Measurements from ENCODE around the gene OR1F1. TPM values are rescaled to one million over a fixed set of nuclear protein-coding genes. Genes with fewer than 3 reads are reported as not detected.

Gene OR1F1
- total RNA-seq, 4 donors from 2014 or later = not detected

DNA sequence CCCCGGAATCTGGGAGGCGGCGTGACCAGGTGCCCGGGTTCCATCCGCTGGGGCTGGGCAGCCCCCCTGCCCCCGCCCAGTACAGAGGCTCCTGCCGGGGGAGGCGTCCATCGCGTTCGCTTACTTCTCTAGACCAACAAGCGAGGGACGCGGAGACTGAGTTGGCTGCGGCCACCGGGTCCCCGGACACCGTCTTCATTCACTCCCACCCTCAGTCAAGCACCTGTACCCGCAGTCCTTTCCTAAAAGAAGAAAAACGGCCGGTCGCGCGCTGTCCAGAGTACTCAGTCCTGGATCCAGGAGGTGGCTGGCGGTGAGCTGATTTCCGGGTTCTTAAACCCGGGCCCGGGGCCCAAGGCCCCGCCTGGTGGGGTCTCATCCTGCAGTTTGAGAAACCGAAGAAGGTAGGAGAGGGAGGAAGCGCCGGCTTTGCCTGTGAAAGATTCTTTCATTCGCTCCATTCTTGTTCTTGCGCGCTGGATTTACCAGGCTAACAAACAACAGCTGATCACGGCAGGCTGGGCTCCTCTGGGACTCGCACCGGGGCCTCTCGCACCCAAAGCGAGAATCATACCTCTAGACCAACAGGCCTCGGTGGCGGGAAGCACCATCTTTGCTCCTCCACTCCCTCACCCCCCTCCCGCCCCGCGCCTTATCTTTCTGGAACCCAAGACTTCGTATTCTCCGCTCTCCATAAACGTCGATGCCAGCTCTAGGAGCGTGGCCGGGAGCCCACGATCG lies 17.4 kb upstream of the OR1F1 start:
- H3K4me1 ChIP-seq = peaks cover 39% of the 10 kb centered on the region
- H3K9me3 ChIP-seq = no peaks in the 10 kb centered on the region
- H3K4me3 ChIP-seq = peak overlapping the region; percentile 17
- H3K36me3 ChIP-seq = no peaks in the 10 kb centered on the region
- no peak for TF ChIP-seq POLR2AphosphoS5 (IDR thresholded peaks at IDR 0.05)
- TF ChIP-seq CTCF (IDR thresholded peaks at IDR 0.05) = no peak
- TF ChIP-seq EP300 (IDR thresholded peaks at IDR 0.05) = no peak
- no peak for TF ChIP-seq POLR2A (IDR thresholded peaks at IDR 0.05)
- peaks cover 77% of the 10 kb centered on the region for H3K27me3 ChIP-seq
- DNase-seq (ENCODE audit: low spot score in 2 of 2) = no peak
- H3K27ac ChIP-seq = no peak overlapping the region
- 2% methylated on average over 40 of the region's 53 CpGs for WGBS

DNA sequence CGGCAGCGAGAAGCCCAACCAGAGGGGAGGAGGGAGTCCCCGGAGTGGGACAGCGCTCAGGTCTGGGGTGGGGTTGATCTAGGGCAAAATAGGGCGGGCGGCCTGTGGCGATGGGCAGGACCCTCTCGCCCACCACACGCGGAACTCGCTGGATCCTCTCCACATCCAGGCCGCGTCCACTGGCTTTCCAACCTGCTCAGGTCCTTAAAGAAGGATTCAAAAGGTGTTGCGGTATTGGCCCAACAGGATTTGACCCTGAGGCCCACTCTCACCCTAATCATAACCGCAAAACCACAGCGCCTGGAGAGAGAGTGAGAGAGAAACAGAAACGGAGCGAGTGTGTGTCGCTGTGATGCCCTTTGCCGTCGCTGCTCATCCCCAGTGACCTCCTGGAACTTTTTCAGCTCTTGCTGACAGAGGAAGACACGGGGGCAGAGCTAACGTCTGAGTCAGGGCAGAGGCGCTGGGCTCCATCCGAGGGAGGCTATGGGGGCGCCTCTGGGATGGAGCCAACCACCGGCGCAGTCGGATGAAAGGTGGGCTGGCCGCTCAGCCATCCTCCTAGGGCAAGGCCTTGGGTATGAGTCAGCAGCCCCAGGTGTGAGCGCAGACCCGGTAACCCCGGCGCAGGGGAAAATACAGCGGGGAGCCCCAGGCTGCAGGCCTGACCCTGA lies 16.7 kb upstream of the OR1F1 start:
- no peaks in the 10 kb centered on the region for H3K36me3 ChIP-seq
- H3K4me1 ChIP-seq = peaks cover 35% of the 10 kb centered on the region
- DNase-seq (ENCODE audit: low spot score in 2 of 2) = no peak
- H3K9me3 ChIP-seq = no peaks in the 10 kb centered on the region
- peaks cover 84% of the 10 kb centered on the region for H3K27me3 ChIP-seq
- TF ChIP-seq CTCF (IDR thresholded peaks at IDR 0.05) (no peak), POLR2A (IDR thresholded peaks at IDR 0.05) (no peak), EP300 (IDR thresholded peaks at IDR 0.05) (no peak), POLR2AphosphoS5 (IDR thresholded peaks at IDR 0.05) (no peak)
- H3K27ac ChIP-seq = no peak overlapping the region
- peak overlapping the region; percentile 17 for H3K4me3 ChIP-seq
- WGBS = 11% methylated on average over 13 of the region's 35 CpGs

- WGBS = 13% methylated on average over 19 of the region's 41 CpGs
- Histone ChIP-seq H3K4me3 (no peak overlapping the region), H3K27me3 (peaks cover 92% of the 10 kb centered on the region)
Measured at GRCh38 chr16:3171855-3172593, 16.0 kb upstream of the OR1F1 start.

DNA sequence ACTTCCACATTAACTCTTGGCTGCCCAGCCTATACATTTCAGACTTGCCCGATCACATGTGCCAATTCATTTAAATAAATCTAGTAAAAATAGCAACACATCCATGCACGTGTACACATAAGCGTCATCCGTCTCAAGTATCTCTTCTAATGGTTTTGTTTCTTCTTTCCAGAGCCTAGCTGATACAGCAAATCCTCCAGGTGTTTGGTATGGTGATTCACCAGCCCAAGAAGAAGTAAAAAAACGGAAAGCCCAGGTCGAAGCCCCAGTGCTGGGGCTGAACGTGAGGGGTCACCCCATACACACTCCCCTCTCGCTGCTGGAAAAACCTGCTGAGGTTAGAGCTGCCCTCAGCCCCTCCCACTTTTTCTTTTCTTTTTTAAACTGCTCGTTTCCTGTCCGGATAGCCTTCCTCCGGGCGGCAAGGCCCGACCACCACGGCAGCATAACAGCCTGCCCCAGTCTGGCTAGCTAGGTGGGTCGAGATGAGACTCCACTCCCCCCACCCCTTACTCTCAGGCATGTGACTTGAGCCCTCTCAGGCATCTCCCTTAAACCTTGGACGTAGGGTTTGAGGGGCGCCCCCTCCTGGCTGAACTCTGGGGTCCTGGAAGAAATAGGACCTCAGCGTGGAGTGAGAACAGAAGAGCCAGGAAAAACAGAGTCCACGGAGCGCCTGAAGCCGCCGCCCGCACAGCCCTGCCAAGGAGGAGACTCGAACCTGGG lies 13.9 kb upstream of the OR1F1 start:
- no peak for DNase-seq (ENCODE audit: low spot score in 2 of 2)
- H3K4me3 ChIP-seq = no peak overlapping the region
- WGBS = 7% methylated on average over 24 of the region's 24 CpGs
- peaks cover 100% of the 10 kb centered on the region for H3K27me3 ChIP-seq
- peaks cover 35% of the 10 kb centered on the region for H3K4me1 ChIP-seq
- H3K27ac ChIP-seq = no peak overlapping the region
- TF ChIP-seq EP300 (IDR thresholded peaks at IDR 0.05) (no peak), POLR2A (IDR thresholded peaks at IDR 0.05) (no peak), CTCF (IDR thresholded peaks at IDR 0.05) (no peak), POLR2AphosphoS5 (IDR thresholded peaks at IDR 0.05) (no peak)
- H3K9me3 ChIP-seq = no peaks in the 10 kb centered on the region
- H3K36me3 ChIP-seq = no peaks in the 10 kb centered on the region

More at GRCh38 chr16:3171855-3172593, 16.0 kb upstream of the OR1F1 start:
- Histone ChIP-seq H3K4me1 (peaks cover 35% of the 10 kb centered on the region), H3K27ac (no peak overlapping the region), H3K9me3 (no peaks in the 10 kb centered on the region), H3K36me3 (no peaks in the 10 kb centered on the region)
- DNase-seq (ENCODE audit: low spot score in 2 of 2) = no peak
- TF ChIP-seq EP300 (IDR thresholded peaks at IDR 0.05) = no peak
- TF ChIP-seq CTCF (IDR thresholded peaks at IDR 0.05) = no peak
- no peak for TF ChIP-seq POLR2AphosphoS5 (IDR thresholded peaks at IDR 0.05)
- TF ChIP-seq POLR2A (IDR thresholded peaks at IDR 0.05) = no peak
